ENCODE data around the gene FXR2.

DNA sequence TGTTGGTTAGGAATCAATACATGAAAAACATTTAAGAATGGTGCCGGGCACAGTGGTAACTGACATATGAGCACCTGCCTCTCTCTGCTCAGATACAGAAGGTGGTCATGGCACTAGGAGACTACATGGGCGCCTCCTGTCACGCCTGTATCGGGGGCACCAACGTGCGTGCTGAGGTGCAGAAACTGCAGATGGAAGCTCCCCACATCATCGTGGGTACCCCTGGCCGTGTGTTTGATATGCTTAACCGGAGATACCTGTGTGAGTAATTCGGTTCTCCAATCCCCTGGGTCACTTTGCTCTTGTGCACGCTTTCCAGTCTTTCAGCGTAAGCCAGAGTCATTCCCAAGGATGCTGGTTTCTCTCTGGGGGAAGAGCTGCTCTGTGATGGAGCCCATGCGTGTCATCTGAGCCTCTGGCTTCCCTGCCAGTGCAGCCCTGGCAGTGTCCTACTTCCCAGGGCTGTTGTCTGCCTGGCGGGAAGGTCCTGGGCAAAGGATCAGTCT, 38.2 kb downstream of the FXR2 start:
- no peak for TF ChIP-seq EZH2 (IDR thresholded peaks at IDR 0.05; ENCODE audit: low read length, missing control alignments)
- TF ChIP-seq CTCF (conservative IDR thresholded peaks at IDR 0.05 in 1 of 2, IDR thresholded peaks at IDR 0.05 in 1 of 2; ENCODE audit: low read depth in 1 of 2, low read length in 2 of 2): no peak
